Spleen (tissue), 7 donors: Measurements from ENCODE around the gene PAX2.

Experiments used
- CTCF ChIP-seq, 11 experiments: fragments of 200-600 bp in 7 of 11; fragments of 450-650 bp in 4 of 11; sonication (generic) in 4 of 11; IDR thresholded peaks in 8 of 11; conservative IDR thresholded peaks in 3 of 11; 1 replicate in 7 of 11; 2 replicates in 4 of 11; pipeline versions ENCODE4 v1.4.0 to v1.8.0; 2016 to 2021; ENCODE audit warnings: antibody characterized with exemption in 11 of 11, inconsistent platforms in 4 of 11, mild to moderate bottlenecking in 1 of 11
- POLR2A ChIP-seq, 3 donors: fragments of 450-650 bp; IDR thresholded peaks; one replicate each; pipeline ENCODE4 v1.5.1; 2017; ENCODE audit warnings: antibody characterized with exemption in 3 of 3, mild to moderate bottlenecking in 1 of 3
- donor health status: DM: no; HTN: no; CAD: no; lungs with moderate emphysema.
- donor health status: DM: no; HTN: no; CAD: no.
- donor health status: DM: no; HTN: no; CAD: no.

- TF ChIP-seq CTCF (IDR thresholded peaks at IDR 0.05 in 8 of 11, conservative IDR thresholded peaks at IDR 0.05 in 3 of 11) (no peak), POLR2A (IDR thresholded peaks at IDR 0.05) (no peak)
These were observed 69.5 kb downstream of the PAX2 start for GRCh38 chr10:100814751-100815474.
